Left colon (tissue), 2 donors: Measurements from ENCODE around the gene PRMT7. TPM values are rescaled to one million over a fixed set of nuclear protein-coding genes. Genes with fewer than 3 reads are reported as not detected.

Source experiments
- ATAC-seq: fragments of 200-7000 bp; cut with Tn5 transposase; one replicate; pipeline ENCODE4 v1.9.1; 2020; ENCODE audit warnings: mild to moderate bottlenecking, moderate library complexity
- DNase-seq, 2 donors: peaks; one replicate each; pipeline ENCODE4 v3.0.0-alpha.2; 2020
- intact Hi-C, 2 donors: fragments of 100-400 bp; cut with DNase I in 1 of 2; cut with micrococcal nuclease in 1 of 2; formaldehyde crosslinking; loops; one replicate each; pipeline versions ENCODE4 v1.11.2 to v1.14.0; 2022; cut with DNase I, micrococcal nuclease
- total RNA-seq, 2 donors: library from RNA; stranded (reverse); fragmentation: NEBNext Ultra II Directional; extraction: Animal tissue kit (Norgen Biotek cat#: 25700); gene quantifications; one replicate each; pipeline ENCODE4 v1.2.1, GENCODE V29; 2021
- donor health status: DM: no; HTN: no; CAD: no.
- donor health status: DM: yes; HTN: yes; CAD: no.

Gene PRMT7
- total RNA-seq, 2 donors from 2014 or later = 26.3 to 27.7 TPM

- DNase-seq (no peak), ATAC-seq (no peak)
- intact Hi-C loops = no loop called here
Measured at GRCh38 chr16:68400083-68400923, 89.5 kb downstream of the PRMT7 start.

- intact Hi-C loops = no loop called here
- DNase-seq = no peak
- ATAC-seq = no peak
Measured at GRCh38 chr16:68400924-68401460, 90.2 kb downstream of the PRMT7 start.

GRCh38 chr16:68401871-68402747 is 91.3 kb downstream of the PRMT7 start:
- intact Hi-C loops = no loop called here
- no peak for ATAC-seq

GRCh38 chr16:68402748-68403040 is 91.9 kb downstream of the PRMT7 start:
- DNase-seq (no peak), ATAC-seq (no peak)
- intact Hi-C loops = no loop called here

More at GRCh38 chr16:68401871-68402747, 91.3 kb downstream of the PRMT7 start:
- no peak for DNase-seq

GRCh38 chr16:68403177-68403576 is 92.4 kb downstream of the PRMT7 start:
- ATAC-seq (no peak), DNase-seq (no peak)
- intact Hi-C loops = no loop called here

GRCh38 chr16:68403704-68404103 is 92.9 kb downstream of the PRMT7 start:
- ATAC-seq = no peak
- no peak for DNase-seq
- intact Hi-C loops = no loop called here

GRCh38 chr16:68404736-68405345 is 94.0 kb downstream of the PRMT7 start:
- no peak for ATAC-seq
- intact Hi-C loops = no loop called here
- no peak for DNase-seq

- no peak for DNase-seq
- intact Hi-C loops = no loop called here
- peak; percentile 44 for ATAC-seq
Measured at GRCh38 chr16:68406458-68407152, 95.8 kb downstream of the PRMT7 start.

Other genes with a start within 250 kb of the PRMT7 start
- gene NFATC3, start 225.6 kb upstream of the PRMT7 start, total RNA-seq = 10 to 100 TPM; 24.6 to 24.9 TPM
- 100 to 1,000 TPM in 1 of 2 donors, 10 to 100 TPM in 1; 87.5 to 120 TPM for gene ESRP2, start 74.9 kb upstream of the PRMT7 start, total RNA-seq
- gene PLA2G15, start 65.6 kb upstream of the PRMT7 start, total RNA-seq = 10 to 100 TPM; 15.1 to 15.5 TPM
- 10 to 100 TPM; 23.9 to 45.9 TPM for gene SLC7A6, start 46.5 kb upstream of the PRMT7 start, total RNA-seq
- 10 to 100 TPM; 13.9 to 15.4 TPM for gene SLC7A6OS, start 73 bp upstream of the PRMT7 start, total RNA-seq
- 10 to 100 TPM; 71.5 to 90.3 TPM for gene SMPD3, start 137.5 kb downstream of the PRMT7 start, total RNA-seq
- 1 to 10 TPM; 8.4 to 9.0 TPM for gene ZFP90, start 228.3 kb downstream of the PRMT7 start, total RNA-seq